ENCODE data around the gene USH1C.

The USH1C gene

GRCh38 chr11:17506942-17507341 lies 37.3 kb downstream of the USH1C start:
- TF ChIP-seq CTCF (IDR thresholded peaks at IDR 0.05) = no peak
- no peak for TF ChIP-seq ZFX (IDR thresholded peaks at IDR 0.05; ENCODE audit: borderline replicate concordance)
- no peak overlapping the region for H3K27ac ChIP-seq

GRCh38 chr11:17506314-17506713 lies 37.9 kb downstream of the USH1C start:
- TF ChIP-seq ZFX (IDR thresholded peaks at IDR 0.05; ENCODE audit: borderline replicate concordance) = no peak
- TF ChIP-seq CTCF (IDR thresholded peaks at IDR 0.05) = no peak
- no peak overlapping the region for H3K27ac ChIP-seq

- no peak overlapping the region for H3K27ac ChIP-seq
- TF ChIP-seq ZFX (IDR thresholded peaks at IDR 0.05; ENCODE audit: borderline replicate concordance) = no peak
- TF ChIP-seq CTCF (IDR thresholded peaks at IDR 0.05) = no peak
These were observed 39.1 kb downstream of the USH1C start for GRCh38 chr11:17505146-17505545.

- TF ChIP-seq CTCF (IDR thresholded peaks at IDR 0.05) (peak; percentile 87), ZFX (IDR thresholded peaks at IDR 0.05; ENCODE audit: borderline replicate concordance) (no peak)
- H3K27ac ChIP-seq = no peak overlapping the region
These were observed 39.7 kb downstream of the USH1C start for GRCh38 chr11:17504330-17505107.

GRCh38 chr11:17502630-17503029 lies 41.6 kb downstream of the USH1C start:
- no peak overlapping the region for H3K27ac ChIP-seq
- TF ChIP-seq ZFX (IDR thresholded peaks at IDR 0.05; ENCODE audit: borderline replicate concordance) (no peak), CTCF (IDR thresholded peaks at IDR 0.05) (no peak)

- TF ChIP-seq CTCF (IDR thresholded peaks at IDR 0.05) = no peak
- TF ChIP-seq ZFX (IDR thresholded peaks at IDR 0.05; ENCODE audit: borderline replicate concordance) = no peak
- no peak overlapping the region for H3K27ac ChIP-seq
These were observed 43.5 kb downstream of the USH1C start for GRCh38 chr11:17500673-17501072.

GRCh38 chr11:17498475-17498874 lies 45.7 kb downstream of the USH1C start:
- no peak overlapping the region for H3K27ac ChIP-seq
- TF ChIP-seq CTCF (IDR thresholded peaks at IDR 0.05) = no peak
- TF ChIP-seq ZFX (IDR thresholded peaks at IDR 0.05; ENCODE audit: borderline replicate concordance) = no peak
